ENCODE data around the gene COQ9.
A peak's percentile ranks its signal among the peaks of the same experiment; 100 is the strongest.

DNA sequence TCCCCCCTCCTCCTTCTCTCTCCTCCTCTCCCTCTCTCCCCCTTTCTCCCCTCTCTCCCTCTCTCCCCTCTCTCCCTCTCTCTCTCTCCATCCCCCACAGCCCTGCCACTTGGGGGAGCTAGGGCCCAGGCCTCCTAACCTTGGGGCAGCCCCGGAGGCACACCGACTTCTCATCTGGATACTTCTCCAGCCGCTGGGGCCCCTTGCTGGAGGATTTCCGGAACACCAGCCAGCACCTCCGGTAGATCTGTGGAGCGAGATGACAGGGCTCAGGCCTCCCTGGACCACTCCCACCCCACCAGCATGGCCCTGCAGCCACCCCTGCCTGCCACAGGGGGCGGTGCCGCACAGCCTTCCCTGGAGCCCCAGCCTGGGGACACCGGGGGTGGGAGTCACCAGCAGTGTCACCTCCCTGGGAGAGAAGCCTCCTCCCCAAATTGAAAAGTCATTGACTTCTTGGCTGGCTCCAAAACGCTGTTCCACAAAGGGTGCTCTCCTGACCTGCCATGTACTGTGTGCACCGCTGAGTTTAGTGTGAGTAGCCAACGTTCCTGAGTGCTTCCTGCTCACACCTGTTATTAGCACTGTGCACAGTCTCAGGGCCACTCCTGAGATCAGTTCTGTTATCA is 28.5 kb downstream of the COQ9 start:
- TF ChIP-seq, protein P1, sequence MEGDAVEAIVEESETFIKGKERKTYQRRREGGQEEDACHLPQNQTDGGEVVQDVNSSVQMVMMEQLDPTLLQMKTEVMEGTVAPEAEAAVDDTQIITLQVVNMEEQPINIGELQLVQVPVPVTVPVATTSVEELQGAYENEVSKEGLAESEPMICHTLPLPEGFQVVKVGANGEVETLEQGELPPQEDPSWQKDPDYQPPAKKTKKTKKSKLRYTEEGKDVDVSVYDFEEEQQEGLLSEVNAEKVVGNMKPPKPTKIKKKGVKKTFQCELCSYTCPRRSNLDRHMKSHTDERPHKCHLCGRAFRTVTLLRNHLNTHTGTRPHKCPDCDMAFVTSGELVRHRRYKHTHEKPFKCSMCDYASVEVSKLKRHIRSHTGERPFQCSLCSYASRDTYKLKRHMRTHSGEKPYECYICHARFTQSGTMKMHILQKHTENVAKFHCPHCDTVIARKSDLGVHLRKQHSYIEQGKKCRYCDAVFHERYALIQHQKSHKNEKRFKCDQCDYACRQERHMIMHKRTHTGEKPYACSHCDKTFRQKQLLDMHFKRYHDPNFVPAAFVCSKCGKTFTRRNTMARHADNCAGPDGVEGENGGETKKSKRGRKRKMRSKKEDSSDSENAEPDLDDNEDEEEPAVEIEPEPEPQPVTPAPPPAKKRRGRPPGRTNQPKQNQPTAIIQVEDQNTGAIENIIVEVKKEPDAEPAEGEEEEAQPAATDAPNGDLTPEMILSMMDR (IDR thresholded peaks at IDR 0.05): peak; percentile 22 to 57 (median 37)
- TF ChIP-seq POLR2A (IDR thresholded peaks at IDR 0.05): no peak

Data from tibial nerve (tissue), 3 donors.